Subcutaneous adipose tissue (tissue), 4 donors: Measurements from ENCODE around the gene PNMA6F. TPM values are rescaled to one million over a fixed set of nuclear protein-coding genes. Genes with fewer than 3 reads are reported as not detected.

Source experiments
- total RNA-seq, 4 donors: library from RNA; depleted of rRNA; stranded (reverse); fragments of >200 nt; gene quantifications; one replicate each; pipeline ENCODE4 v1.1.0, GENCODE V29; 2016
- TF ChIP-seq, protein P1 (sequence below): fragments of 450-650 bp; IDR thresholded peaks from one replicate; pipeline ENCODE4 v1.5.1; 2016; ENCODE audit warnings: low read depth, mild to moderate bottlenecking, control low read depth, antibody characterized with exemption, moderate library complexity

PNMA6F gene
- total RNA-seq, 4 donors from 2014 or later = not detected

- TF ChIP-seq, protein P1, sequence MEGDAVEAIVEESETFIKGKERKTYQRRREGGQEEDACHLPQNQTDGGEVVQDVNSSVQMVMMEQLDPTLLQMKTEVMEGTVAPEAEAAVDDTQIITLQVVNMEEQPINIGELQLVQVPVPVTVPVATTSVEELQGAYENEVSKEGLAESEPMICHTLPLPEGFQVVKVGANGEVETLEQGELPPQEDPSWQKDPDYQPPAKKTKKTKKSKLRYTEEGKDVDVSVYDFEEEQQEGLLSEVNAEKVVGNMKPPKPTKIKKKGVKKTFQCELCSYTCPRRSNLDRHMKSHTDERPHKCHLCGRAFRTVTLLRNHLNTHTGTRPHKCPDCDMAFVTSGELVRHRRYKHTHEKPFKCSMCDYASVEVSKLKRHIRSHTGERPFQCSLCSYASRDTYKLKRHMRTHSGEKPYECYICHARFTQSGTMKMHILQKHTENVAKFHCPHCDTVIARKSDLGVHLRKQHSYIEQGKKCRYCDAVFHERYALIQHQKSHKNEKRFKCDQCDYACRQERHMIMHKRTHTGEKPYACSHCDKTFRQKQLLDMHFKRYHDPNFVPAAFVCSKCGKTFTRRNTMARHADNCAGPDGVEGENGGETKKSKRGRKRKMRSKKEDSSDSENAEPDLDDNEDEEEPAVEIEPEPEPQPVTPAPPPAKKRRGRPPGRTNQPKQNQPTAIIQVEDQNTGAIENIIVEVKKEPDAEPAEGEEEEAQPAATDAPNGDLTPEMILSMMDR = no peak
These were observed 26.0 kb upstream of the PNMA6F start for GRCh38 chrX:153347530-153347929.

DNA sequence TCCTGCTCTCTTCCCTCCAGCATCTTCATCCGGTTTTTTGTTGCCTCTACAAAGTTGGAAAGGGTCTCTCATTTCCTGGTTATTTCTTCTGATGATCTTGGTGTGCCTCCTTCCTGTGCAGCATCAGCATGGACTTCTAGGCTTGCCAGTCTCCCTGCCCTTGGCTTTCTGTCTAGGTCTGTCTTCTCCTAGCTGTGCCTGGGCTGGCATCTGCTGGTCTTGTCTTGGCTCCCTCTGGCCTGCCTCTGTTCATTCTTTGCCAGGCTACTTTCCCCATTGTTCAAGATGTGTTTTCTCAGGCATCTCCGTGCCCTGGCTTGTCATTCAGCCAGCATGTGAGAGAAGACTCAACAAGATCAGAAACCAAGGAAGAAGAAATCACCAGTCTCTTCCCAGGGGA, 22.1 kb upstream of the PNMA6F start:
- TF ChIP-seq, protein P1 = no peak

GRCh38 chrX:153342762-153343558, 21.4 kb upstream of the PNMA6F start:
- TF ChIP-seq, protein P1 = no peak

- TF ChIP-seq, protein P1 = no peak
These were observed 18.5 kb upstream of the PNMA6F start for GRCh38 chrX:153340111-153340510.

DNA sequence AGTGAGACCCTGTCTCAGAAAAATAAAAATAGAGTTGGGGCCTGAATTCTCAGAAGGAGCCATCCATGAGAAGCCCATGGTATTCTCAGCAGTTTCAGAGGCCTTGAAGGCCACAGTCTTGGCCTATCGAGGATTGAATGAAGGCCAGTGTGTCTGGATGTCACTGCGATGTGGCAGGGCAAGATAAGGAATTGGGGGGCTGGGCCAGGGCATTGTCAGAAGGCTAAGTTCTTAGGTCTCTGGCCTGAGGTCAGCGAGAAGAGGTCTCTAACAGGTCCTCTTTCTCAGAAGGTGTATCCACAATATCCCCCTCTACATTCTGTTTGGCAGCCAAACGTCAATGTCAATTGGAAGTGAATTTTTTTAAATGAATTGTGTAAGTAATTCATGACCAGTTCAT, 18.1 kb upstream of the PNMA6F start:
- TF ChIP-seq, protein P1 = no peak

DNA sequence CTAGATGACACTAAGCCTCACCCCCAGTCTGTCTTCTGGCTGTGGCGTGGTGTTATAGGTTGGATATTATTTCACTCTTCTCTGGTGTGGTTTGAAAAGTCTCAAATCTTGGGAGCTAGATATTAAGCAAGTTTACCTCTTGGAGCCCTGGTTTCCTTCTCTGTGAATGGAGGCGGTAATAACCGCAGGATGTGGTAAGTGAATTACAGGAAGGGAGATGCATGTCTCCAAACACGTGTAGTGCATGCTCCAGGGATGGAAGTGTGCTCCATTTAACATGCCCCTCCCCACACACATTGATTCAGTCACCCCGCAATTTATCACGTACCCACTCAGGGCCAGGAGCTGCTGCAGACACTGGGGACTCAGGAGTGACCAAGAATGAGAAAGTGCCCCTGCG, 17.3 kb upstream of the PNMA6F start:
- TF ChIP-seq, protein P1 = no peak

GRCh38 chrX:153336988-153337387, 15.4 kb upstream of the PNMA6F start:
- TF ChIP-seq, protein P1 = no peak
